Neural cell (in vitro differentiated cells): ENCODE data around the gene PCDHGA5. TPM values are rescaled to one million over a fixed set of nuclear protein-coding genes. Genes with fewer than 3 reads are reported as not detected.

ENCODE experiments used
- H2AFZ ChIP-seq: fragments of 200-600, 300-800 bp; sonication (generic), shearing (Covaris generic); 2 replicates; pipeline ENCODE4 v1.6.0; 2014; ENCODE audit warnings: low read depth, mild to moderate bottlenecking, antibody characterized with exemption, low read length, moderate library complexity
- H3F3A ChIP-seq: fragments of 200-600 bp; shearing (Covaris generic); 2 replicates; pipeline ENCODE4 v1.6.1; 2016; ENCODE audit warnings: mild to moderate bottlenecking, moderate library complexity, mixed read lengths, antibody characterized with exemption, low read length; ENCODE audit not compliant: insufficient read depth, poor library complexity, severe bottlenecking
- H3K27ac ChIP-seq: fragments of 200-600, 300-800 bp; sonication (generic), shearing (Covaris generic); 2 replicates; pipeline ENCODE4 v1.5.1; 2014; ENCODE audit warnings: mild to moderate bottlenecking, low read length, moderate library complexity
- H3K27me3 ChIP-seq: fragments of 300-800, 200-600 bp; sonication (generic), shearing (Covaris generic); 2 replicates; pipeline ENCODE4 v1.6.0; 2014; ENCODE audit warnings: mild to moderate bottlenecking, low read depth, low read length, moderate library complexity; ENCODE audit not compliant: insufficient read depth
- H3K36me3 ChIP-seq: fragments of 300-800, 200-600 bp; sonication (generic), shearing (Covaris generic); 2 replicates; pipeline ENCODE4 v1.5.1; 2014; ENCODE audit warnings: mild to moderate bottlenecking, antibody characterized with exemption, low read length, moderate library complexity; ENCODE audit not compliant: insufficient read depth
- H3K4me2 ChIP-seq: fragments of 300-800, 200-600 bp; sonication (generic), shearing (Covaris generic); 2 replicates; pipeline ENCODE4 v1.6.0; 2014; ENCODE audit warnings: mild to moderate bottlenecking, low read length
- H3K4me3 ChIP-seq: fragments of 300-800, 200-600 bp; sonication (generic), shearing (Covaris generic); 2 replicates; pipeline ENCODE4 v1.5.1; 2014; ENCODE audit warnings: mild to moderate bottlenecking, low read length, moderate library complexity
- H3K79me2 ChIP-seq: fragments of 200-600 bp; shearing (Covaris generic); replicated peaks from 2 replicates; pipeline ENCODE4 v1.6.0; 2014; ENCODE audit warnings: mild to moderate bottlenecking, low read length, moderate library complexity; ENCODE audit not compliant: insufficient read depth
- H3K9ac ChIP-seq: fragments of 300-800, 200-600 bp; sonication (generic), shearing (Covaris generic); 2 replicates; pipeline ENCODE4 v1.6.1; 2016; ENCODE audit warnings: mild to moderate bottlenecking, low read length, mixed read lengths
- H3K9me2 ChIP-seq: fragments of 200-600 bp; shearing (Covaris generic); 2 replicates; pipeline ENCODE4 v1.6.1; 2016; ENCODE audit warnings: mild to moderate bottlenecking, low read length, mixed read lengths; ENCODE audit not compliant: insufficient read depth
- H3K9me3 ChIP-seq: fragments of 200-600, 300-800 bp; sonication (generic), shearing (Covaris generic); 2 replicates; pipeline ENCODE4 v1.6.1; 2016; ENCODE audit warnings: mild to moderate bottlenecking, mixed run types, low read length, moderate library complexity, mixed read lengths
- H4K20me1 ChIP-seq: fragments of 200-600 bp; shearing (Covaris generic); 2 replicates; pipeline ENCODE4 v1.6.1; 2016; ENCODE audit warnings: mild to moderate bottlenecking, mixed run types; ENCODE audit not compliant: insufficient read depth
- EP300 ChIP-seq: fragments of 450-650 bp; conservative IDR thresholded peaks from 2 replicates; pipeline ENCODE4 v1.6.1; 2014; ENCODE audit warnings: antibody characterized with exemption, mild to moderate bottlenecking, moderate library complexity; ENCODE audit not compliant: poor library complexity, severe bottlenecking
- EZH2 ChIP-seq: fragments of 200-600, 300-800 bp; shearing (Covaris generic), sonication (generic); IDR thresholded peaks from 2 replicates; pipeline ENCODE4 v1.6.1; 2014; ENCODE audit warnings: antibody characterized with exemption, low read length, borderline replicate concordance, mild to moderate bottlenecking; ENCODE audit not compliant: insufficient read depth, poor library complexity, severe bottlenecking
- MXI1 ChIP-seq: fragments of 450-650 bp; conservative IDR thresholded peaks from 2 replicates; pipeline ENCODE4 v1.6.1; 2014; ENCODE audit warnings: antibody characterized with exemption, mild to moderate bottlenecking; ENCODE audit not compliant: poor library complexity, severe bottlenecking
- POLR2AphosphoS5 ChIP-seq: IDR thresholded peaks from 2 replicates; pipeline ENCODE4 v1.6.1; 2012
- RAD21 ChIP-seq: fragments of 450-650 bp; conservative IDR thresholded peaks from 2 replicates; pipeline ENCODE4 v1.6.1; 2014; ENCODE audit warnings: antibody characterized with exemption, mild to moderate bottlenecking, moderate library complexity
- SMC3 ChIP-seq: fragments of 450-650 bp; conservative IDR thresholded peaks from 2 replicates; pipeline ENCODE4 v1.6.1; 2014; ENCODE audit warnings: antibody characterized with exemption, mild to moderate bottlenecking, moderate library complexity; ENCODE audit not compliant: poor library complexity
- TAF1 ChIP-seq: IDR thresholded peaks from 2 replicates; pipeline ENCODE4 v1.6.1; 2012; ENCODE audit warnings: low read depth
- polyA plus RNA-seq: library from polyadenylated mRNA; depleted of rRNA; stranded (reverse); fragments of >200 nt; gene quantifications from 2 replicates; pipeline ENCODE4 v1.2.3, GENCODE V29; 2014
- TF ChIP-seq, protein P1 (sequence below): fragments of 450-650 bp; IDR thresholded peaks from 2 replicates; pipeline ENCODE4 v1.5.1; 2014; ENCODE audit warnings: antibody characterized with exemption, mild to moderate bottlenecking, moderate library complexity; ENCODE audit not compliant: poor library complexity, severe bottlenecking
- TF ChIP-seq, protein P2 (sequence below): IDR thresholded peaks from 2 replicates; pipeline ENCODE4 v1.6.1; 2012; ENCODE audit warnings: borderline replicate concordance

The PCDHGA5 gene
- polyA plus RNA-seq, 1 donor from 2014 or later: 0.25 TPM

DNA sequence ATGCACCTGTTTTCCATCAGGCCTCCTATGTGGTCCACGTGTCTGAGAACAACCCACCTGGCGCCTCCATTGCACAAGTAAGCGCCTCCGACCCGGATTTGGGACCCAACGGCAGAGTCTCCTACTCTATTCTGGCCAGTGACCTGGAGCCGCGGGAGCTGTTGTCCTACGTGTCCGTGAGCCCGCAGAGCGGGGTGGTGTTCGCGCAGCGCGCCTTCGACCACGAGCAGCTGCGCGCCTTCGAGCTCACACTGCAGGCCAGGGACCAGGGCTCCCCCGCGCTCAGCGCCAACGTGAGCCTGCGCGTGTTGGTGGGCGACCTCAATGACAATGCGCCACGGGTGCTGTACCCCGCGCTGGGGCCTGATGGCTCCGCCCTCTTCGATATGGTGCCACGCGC is 12.4 kb upstream of the PCDHGA5 start:
- TF ChIP-seq EP300: no peak
- TF ChIP-seq RAD21: no peak
- no peak for TF ChIP-seq TAF1
- TF ChIP-seq, protein P1, sequence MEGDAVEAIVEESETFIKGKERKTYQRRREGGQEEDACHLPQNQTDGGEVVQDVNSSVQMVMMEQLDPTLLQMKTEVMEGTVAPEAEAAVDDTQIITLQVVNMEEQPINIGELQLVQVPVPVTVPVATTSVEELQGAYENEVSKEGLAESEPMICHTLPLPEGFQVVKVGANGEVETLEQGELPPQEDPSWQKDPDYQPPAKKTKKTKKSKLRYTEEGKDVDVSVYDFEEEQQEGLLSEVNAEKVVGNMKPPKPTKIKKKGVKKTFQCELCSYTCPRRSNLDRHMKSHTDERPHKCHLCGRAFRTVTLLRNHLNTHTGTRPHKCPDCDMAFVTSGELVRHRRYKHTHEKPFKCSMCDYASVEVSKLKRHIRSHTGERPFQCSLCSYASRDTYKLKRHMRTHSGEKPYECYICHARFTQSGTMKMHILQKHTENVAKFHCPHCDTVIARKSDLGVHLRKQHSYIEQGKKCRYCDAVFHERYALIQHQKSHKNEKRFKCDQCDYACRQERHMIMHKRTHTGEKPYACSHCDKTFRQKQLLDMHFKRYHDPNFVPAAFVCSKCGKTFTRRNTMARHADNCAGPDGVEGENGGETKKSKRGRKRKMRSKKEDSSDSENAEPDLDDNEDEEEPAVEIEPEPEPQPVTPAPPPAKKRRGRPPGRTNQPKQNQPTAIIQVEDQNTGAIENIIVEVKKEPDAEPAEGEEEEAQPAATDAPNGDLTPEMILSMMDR: no peak
- TF ChIP-seq SMC3: no peak
- TF ChIP-seq, protein P2, sequence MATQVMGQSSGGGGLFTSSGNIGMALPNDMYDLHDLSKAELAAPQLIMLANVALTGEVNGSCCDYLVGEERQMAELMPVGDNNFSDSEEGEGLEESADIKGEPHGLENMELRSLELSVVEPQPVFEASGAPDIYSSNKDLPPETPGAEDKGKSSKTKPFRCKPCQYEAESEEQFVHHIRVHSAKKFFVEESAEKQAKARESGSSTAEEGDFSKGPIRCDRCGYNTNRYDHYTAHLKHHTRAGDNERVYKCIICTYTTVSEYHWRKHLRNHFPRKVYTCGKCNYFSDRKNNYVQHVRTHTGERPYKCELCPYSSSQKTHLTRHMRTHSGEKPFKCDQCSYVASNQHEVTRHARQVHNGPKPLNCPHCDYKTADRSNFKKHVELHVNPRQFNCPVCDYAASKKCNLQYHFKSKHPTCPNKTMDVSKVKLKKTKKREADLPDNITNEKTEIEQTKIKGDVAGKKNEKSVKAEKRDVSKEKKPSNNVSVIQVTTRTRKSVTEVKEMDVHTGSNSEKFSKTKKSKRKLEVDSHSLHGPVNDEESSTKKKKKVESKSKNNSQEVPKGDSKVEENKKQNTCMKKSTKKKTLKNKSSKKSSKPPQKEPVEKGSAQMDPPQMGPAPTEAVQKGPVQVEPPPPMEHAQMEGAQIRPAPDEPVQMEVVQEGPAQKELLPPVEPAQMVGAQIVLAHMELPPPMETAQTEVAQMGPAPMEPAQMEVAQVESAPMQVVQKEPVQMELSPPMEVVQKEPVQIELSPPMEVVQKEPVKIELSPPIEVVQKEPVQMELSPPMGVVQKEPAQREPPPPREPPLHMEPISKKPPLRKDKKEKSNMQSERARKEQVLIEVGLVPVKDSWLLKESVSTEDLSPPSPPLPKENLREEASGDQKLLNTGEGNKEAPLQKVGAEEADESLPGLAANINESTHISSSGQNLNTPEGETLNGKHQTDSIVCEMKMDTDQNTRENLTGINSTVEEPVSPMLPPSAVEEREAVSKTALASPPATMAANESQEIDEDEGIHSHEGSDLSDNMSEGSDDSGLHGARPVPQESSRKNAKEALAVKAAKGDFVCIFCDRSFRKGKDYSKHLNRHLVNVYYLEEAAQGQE: no peak
- no peak for TF ChIP-seq MXI1
- TF ChIP-seq EZH2: no peak
- no peak for TF ChIP-seq POLR2AphosphoS5
- Histone ChIP-seq H3K27ac (no peak overlapping the region), H3K9me3 (peaks cover 21% of the 10 kb centered on the region), H4K20me1 (no peaks in the 10 kb centered on the region), H3K27me3 (no peaks in the 10 kb centered on the region), H3K36me3 (no peaks in the 10 kb centered on the region), H2AFZ (no peak overlapping the region), H3K79me2 (no peaks in the 10 kb centered on the region), H3K9me2 (no peaks in the 10 kb centered on the region), H3K9ac (no peak overlapping the region), H3K4me3 (no peak overlapping the region), H3K4me2 (no peak overlapping the region), H3F3A (no peaks in the 10 kb centered on the region)

DNA sequence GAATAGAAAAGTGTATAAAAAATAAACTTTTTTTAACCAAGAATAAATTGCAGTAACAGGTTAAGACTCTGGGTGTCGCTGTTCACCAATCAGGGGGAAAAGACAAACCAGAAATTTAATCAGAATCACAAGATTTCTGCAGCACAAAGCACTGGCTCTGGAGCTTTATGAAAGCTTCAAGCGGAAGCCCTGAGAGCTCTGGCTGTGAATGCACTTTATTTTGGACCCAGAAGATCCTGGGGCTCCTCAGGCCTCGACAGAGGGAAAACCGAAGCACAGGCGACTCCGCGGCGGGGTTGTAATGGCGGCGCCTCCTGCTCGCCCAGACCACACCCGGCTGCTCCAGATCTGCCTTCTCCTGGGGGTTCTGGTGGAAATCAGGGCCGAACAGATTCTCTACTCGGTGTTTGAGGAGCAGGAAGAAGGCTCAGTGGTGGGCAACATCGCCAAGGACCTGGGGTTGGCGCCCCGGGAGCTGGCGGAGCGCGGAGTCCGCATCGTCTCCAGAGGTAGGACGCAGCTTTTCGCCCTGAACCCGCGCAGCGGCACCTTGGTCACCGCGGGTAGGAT is 9.0 kb upstream of the PCDHGA5 start, which contains the start of gene PCDHGA4:
Gene PCDHGA4, plus strand, starts transcription at position 122 of the 570 bp plus-strand sequence. Its CDS starts 87 bp downstream, at position 209.
- Histone ChIP-seq H3K9ac (no peak within 1 kb of the TSS), H3K9me3 (peaks cover 33% of the 10 kb centered on the region), H3K27ac (no peak within 1 kb of the TSS), H3K36me3 (no peaks in the 10 kb centered on the region), H4K20me1 (no peaks in the 10 kb centered on the region), H2AFZ (no peak within 1 kb of the TSS), H3K79me2 (no peaks in the 10 kb centered on the region), H3K4me3 (no peak within 1 kb of the TSS), H3K9me2 (no peaks in the 10 kb centered on the region), H3F3A (no peaks in the 10 kb centered on the region), H3K4me2 (no peak within 1 kb of the TSS), H3K27me3 (no peaks in the 10 kb centered on the region)
- TF ChIP-seq RAD21: no peak
- TF ChIP-seq EZH2: no peak
- TF ChIP-seq POLR2AphosphoS5: no peak
- TF ChIP-seq MXI1: no peak
- TF ChIP-seq, protein P2: no peak
- TF ChIP-seq EP300: no peak
- TF ChIP-seq, protein P1: no peak
